Measurements from ENCODE around the gene FOXJ1.

- no peak for TF ChIP-seq CTCF (IDR thresholded peaks at IDR 0.05)
- TF ChIP-seq POLR2A (IDR thresholded peaks at IDR 0.05) = no peak
Observed at GRCh38 chr17:76088868-76089576, 52.0 kb downstream of the FOXJ1 start.

All from thyroid gland (tissue), 4 donors.